K562 (cell line): ENCODE measurements around the gene GREB1. TPM values are rescaled to one million over a fixed set of nuclear protein-coding genes. Genes with fewer than 3 reads are reported as not detected.

Experiments used
- ATAC-seq: fragments of 200-7000 bp; cut with Tn5 transposase; 3 replicates; pipeline ENCODE4 v1.9.1; 2020; ENCODE audit warnings: moderate library complexity
- BruUV-seq: library from RNA; stranded (reverse); fragments of 400-500 nt; replicated peaks from 2 replicates; lab custom pipeline; 2021; lab: Mats Ljungman, UMichigan
- CTCF ChIA-PET: fragments of 300-600 bp; formaldehyde crosslinking; extraction: SDS; loops from one replicate; lab custom pipeline; 2021; ENCODE audit warnings: low intra/inter-chr PET ratio; lab: Yijun Ruan, JAX
- POLR2A ChIA-PET: fragments of 300-600, 350-650 bp; sonication (Branson Sonifier 250); formaldehyde crosslinking; extraction: SDS; loops from one replicate; lab custom pipeline; 2021; ENCODE audit warnings: antibody characterized with exemption, inconsistent platforms; lab: Yijun Ruan, JAX
- DNase-seq, 4 experiments: peaks; one replicate each; pipeline versions ENCODE4 v3.0.0 to v3.0.0-alpha.2; 2011 to 2018; ENCODE audit warnings: low spot score in 3 of 4, mixed read lengths in 3 of 4; ENCODE audit errors: extremely low read depth in 1 of 4
- FAIRE-seq: peaks from 2 replicates; lab custom pipeline; 2011; peaks lifted over from hg19 to GRCh38; lab: Jason Lieb, UNC
- H2AFZ ChIP-seq: 2 replicates; pipeline ENCODE4 v1.6.0; 2011; ENCODE audit warnings: low read depth, low read length, control low read depth, inconsistent platforms
- H3K27ac ChIP-seq: fragments of 200-600 bp; 3 replicates; pipeline ENCODE4 v1.8.0; 2011; ENCODE audit warnings: low read depth, mild to moderate bottlenecking, control low read depth, inconsistent platforms, low read length, moderate library complexity, mixed read lengths; ENCODE audit errors: extremely low read depth
- H3K27me3 ChIP-seq, 2 experiments: fragments of 300-600 bp in 1 of 2; 2 replicates in 1 of 2; 3 replicates in 1 of 2; pipeline versions ENCODE4 v1.6.0 to v1.8.0; 2011; ENCODE audit warnings: inconsistent platforms in 2 of 2, low read length in 2 of 2, mild to moderate bottlenecking in 1 of 2, mixed read lengths in 1 of 2, moderate library complexity in 1 of 2; ENCODE audit not compliant: control insufficient read depth in 2 of 2, insufficient read depth in 2 of 2
- H3K36me3 ChIP-seq: fragments of 300-600 bp; 3 replicates; pipeline ENCODE4 v1.8.0; 2011; ENCODE audit warnings: mild to moderate bottlenecking, low read length, inconsistent platforms; ENCODE audit not compliant: control insufficient read depth, insufficient read depth
- H3K4me1 ChIP-seq, 2 experiments: fragments of 200-600 bp in 1 of 2; replicated peaks in 1 of 2; 2 replicates in 1 of 2; 3 replicates in 1 of 2; pipeline versions ENCODE4 v1.5.1 to v1.8.0; 2011; ENCODE audit warnings: inconsistent platforms in 2 of 2, low read length in 2 of 2, mild to moderate bottlenecking in 1 of 2, mixed read lengths in 1 of 2, moderate library complexity in 1 of 2; ENCODE audit not compliant: control insufficient read depth in 2 of 2, insufficient read depth in 2 of 2
- H3K4me2 ChIP-seq: 2 replicates; pipeline ENCODE4 v1.6.1; 2011; ENCODE audit warnings: low read length, control low read depth, inconsistent platforms, mixed read lengths; ENCODE audit not compliant: insufficient read depth
- H3K4me3 ChIP-seq: fragments of 200-600 bp; sonication (generic), shearing (Covaris generic); 2 replicates; pipeline ENCODE4 v1.5.1; 2016; ENCODE audit warnings: control low read depth, inconsistent platforms
- H3K79me2 ChIP-seq: fragments of 200-600 bp; 3 replicates; pipeline ENCODE4 v1.8.0; 2011; ENCODE audit warnings: low read length, inconsistent platforms; ENCODE audit not compliant: control insufficient read depth, insufficient read depth
- H3K9ac ChIP-seq, 2 experiments: 2 replicates each; pipeline versions ENCODE4 v1.6.0 to v1.6.1; 2011; ENCODE audit warnings: low read depth in 2 of 2, low read length in 2 of 2, control low read depth in 1 of 2, inconsistent platforms in 1 of 2, mild to moderate bottlenecking in 1 of 2, mixed read lengths in 1 of 2; ENCODE audit not compliant: insufficient read depth in 1 of 2
- H3K9me1 ChIP-seq: one replicate; pipeline ENCODE4 v1.6.0; 2011; ENCODE audit warnings: inconsistent platforms, mild to moderate bottlenecking, low read length, moderate library complexity; ENCODE audit not compliant: control insufficient read depth, insufficient read depth
- H3K9me3 ChIP-seq: replicated peaks from 2 replicates; pipeline ENCODE4 v1.5.1; 2011; ENCODE audit warnings: low read depth, low read length, inconsistent platforms; ENCODE audit not compliant: control insufficient read depth, insufficient read depth
- H4K20me1 ChIP-seq: replicated peaks from 2 replicates; pipeline ENCODE4 v1.6.1; 2011; ENCODE audit warnings: low read length, inconsistent platforms, mixed read lengths; ENCODE audit not compliant: control insufficient read depth, insufficient read depth
- CC2D1A ChIP-seq: fragments of 450-650 bp; IDR thresholded peaks from 2 replicates; pipeline ENCODE4 v1.6.1; 2017; ENCODE audit warnings: mild to moderate bottlenecking
- E2F3 ChIP-seq: fragments of 250-450 bp; sonication (Bioruptor Pico); IDR thresholded peaks from 2 replicates; pipeline ENCODE4 v1.4.0; 2020; ENCODE audit warnings: mild to moderate bottlenecking
- RBM22 ChIP-seq: fragments of 200-400 bp; formaldehyde crosslinking; IDR thresholded peaks from 2 replicates; pipeline ENCODE4 v1.6.1; 2018; ENCODE audit warnings: low read length, low read depth; ENCODE audit not compliant: poor library complexity, severe bottlenecking
- TFAP4 ChIP-seq: sonication (generic); formaldehyde crosslinking; IDR thresholded peaks from 2 replicates; pipeline ENCODE4 v1.8.0; 2022; ENCODE audit warnings: missing genetic modification reagents, mild to moderate bottlenecking, moderate library complexity, borderline replicate concordance
- ZNF175 ChIP-seq: fragments of 200-800 bp; sonication (Bioruptor generic); IDR thresholded peaks from 2 replicates; pipeline ENCODE4 v1.6.1; 2016; ENCODE audit warnings: low read depth, mild to moderate bottlenecking, missing genetic modification characterization, missing compliant biosample characterization
- ZNF778 ChIP-seq: fragments of 450-650 bp; formaldehyde crosslinking; IDR thresholded peaks from 2 replicates; pipeline ENCODE4 v1.4.0; 2020; ENCODE audit warnings: mild to moderate bottlenecking, moderate library complexity
- WGBS: fragments of 100-300 bp; shearing (Covaris generic); methylation state at CpG from one replicate; pipeline ENCODE4 v1.1.6; 2016; ENCODE audit warnings: low coverage, mixed read lengths; ENCODE audit not compliant: insufficient coverage; ENCODE audit errors: missing lambda C conversion rate; 5-methylcytosine and 5-hydroxymethylcytosine counted together
- in situ Hi-C: fragments of 300-500 bp; cut with MboI; formaldehyde crosslinking; loops from 4 replicates; pipeline ENCODE4 v1.15.0; 2018; ENCODE audit warnings: inconsistent platforms, mixed read lengths
- intact Hi-C: fragments of 100-400 bp; cut with micrococcal nuclease; formaldehyde crosslinking; loops from 2 replicates; pipeline ENCODE4 v1.14.2; 2022
- polyA plus RNA-seq, 8 experiments: library from polyadenylated mRNA; depleted of rRNA in 4 of 8; stranded (reverse) in 5 of 8; unstranded in 3 of 8; fragments of >200 nt; fragmentation: Nextera tagmentation in 2 of 8; fragmentation: Illumina TruSeq in 1 of 8; extraction: Ambion mirVana in 2 of 8; extraction: Trizol in 1 of 8; gene quantifications; 2 replicates each; pipeline versions ENCODE4 v1.2.1 to v1.2.3, GENCODE V29; 2011 to 2014; ENCODE audit warnings: inconsistent platforms in 1 of 8, missing spikeins in 1 of 8
- total RNA-seq, 7 experiments: library from RNA; depleted of rRNA in 6 of 7; stranded (reverse); fragments of >200 nt in 6 of 7; fragmentation: Illumina TruSeq in 2 of 7; extraction: Trizol in 2 of 7; gene quantifications; 2 replicates each; pipeline versions ENCODE4 v1.2.1 to v1.2.3, GENCODE V29; 2011 to 2021; ENCODE audit warnings: low replicate concordance in 1 of 7
- TF ChIP-seq, protein P1 (sequence below): fragments of 450-650 bp; IDR thresholded peaks from 2 replicates; pipeline ENCODE4 v1.6.1; 2016; ENCODE audit warnings: mild to moderate bottlenecking
- TF ChIP-seq, protein P2 (sequence below): fragments of 450-650 bp; IDR thresholded peaks from 2 replicates; pipeline ENCODE4 v1.6.1; 2016

The GREB1 gene
- total and polyA plus RNA-seq, 9 of the 15 experiments (the other 6 are each of a cell fraction or from before 2014, with no cell fraction given): 0.04 to 0.86 (median 0.10) TPM; not detected in 1

DNA sequence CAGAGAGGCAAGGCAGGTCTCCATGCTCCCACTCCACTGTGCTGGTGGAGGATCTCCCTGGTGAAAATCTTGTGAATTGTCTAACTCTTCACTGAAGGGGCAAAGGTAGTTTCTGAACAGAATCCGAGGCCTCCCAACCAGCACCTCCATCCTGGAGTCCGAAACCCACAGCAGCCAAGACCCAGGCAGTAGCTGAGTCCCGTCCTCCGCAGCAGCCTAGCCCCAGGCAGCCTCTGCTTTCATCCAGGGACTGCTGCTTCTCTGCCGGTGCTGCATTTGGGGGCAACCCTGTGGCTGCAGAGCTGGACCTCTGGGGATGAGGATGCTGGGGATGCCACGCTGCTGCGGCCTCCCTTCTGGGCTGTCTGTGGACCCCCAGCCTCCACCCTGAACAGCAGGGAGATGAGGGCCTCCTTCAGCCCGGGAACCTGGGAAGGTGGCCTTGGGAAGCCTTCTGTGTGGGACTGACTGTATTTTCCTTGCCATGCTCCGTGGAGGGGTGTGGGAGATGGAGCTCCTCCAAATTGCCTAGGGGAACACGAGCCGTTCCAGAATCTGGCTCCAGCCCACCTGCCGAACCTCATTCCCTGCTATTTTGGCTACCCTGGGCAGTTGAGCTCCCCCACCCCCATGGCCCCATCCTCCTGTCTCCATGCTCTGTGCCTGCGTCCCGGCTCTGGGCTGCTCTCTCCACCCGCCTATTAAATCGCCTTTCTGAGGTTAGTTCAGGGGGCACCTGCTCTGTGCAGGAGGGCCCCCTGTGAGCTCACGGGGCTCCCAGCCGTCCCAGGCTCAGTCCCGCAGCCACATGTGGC lies 48.2 kb downstream of the GREB1 start:
- no peak overlapping the region for H3K4me3 ChIP-seq
- no peak overlapping the region for H3K4me2 ChIP-seq
- BruUV-seq: no TSS peak
- H3K9me3 ChIP-seq: no peaks in the 10 kb centered on the region
- FAIRE-seq (no peak), DNase-seq (no peak), ATAC-seq (no peak; the same call in 2 of the 3 replicates)
- peaks cover 5% of the 10 kb centered on the region for H4K20me1 ChIP-seq
- H3K27me3 ChIP-seq: peaks cover 23 to 86% of the 10 kb centered on the region in 2 experiments
- ChIA-PET POLR2A (interaction anchor here (0.7 to 1.5 kb wide), 2 partner anchors 20 to 784 kb away, joined by 3 to 5 read pairs; no protein-coding TSS in a partner anchor), CTCF (interaction anchor here (1.1 to 3.6 kb wide), 5 partner anchors 105 to 452 kb away, joined by 3 to 56 read pairs (median 7); a partner anchor contains a TSS)
- H3K9ac ChIP-seq: no peak overlapping the region
- H3K27ac ChIP-seq: no peak overlapping the region
- intact Hi-C loops (loop anchor here (1.0 to 10.0 kb wide), 2 partner anchors 104 to 357 kb away; no protein-coding TSS in a partner anchor), in situ Hi-C loops (loop anchor here (5.0 kb wide), 3 partner anchors 105 to 745 kb away; a partner anchor contains a TSS)
- peaks cover 8 to 12% of the 10 kb centered on the region in 2 experiments; a peak in 3 of 5 replicates for H3K4me1 ChIP-seq
- no peak overlapping the region for H2AFZ ChIP-seq
- no peaks in the 10 kb centered on the region; the same call in 2 of the 3 replicates for H3K36me3 ChIP-seq
- no peaks in the 10 kb centered on the region for H3K79me2 ChIP-seq
- TF ChIP-seq ZNF175 (CRISPR knock-in tag): no peak
- 6% methylated on average over 16 of the region's 19 CpGs for WGBS
- H3K9me1 ChIP-seq: no peaks in the 10 kb centered on the region

DNA sequence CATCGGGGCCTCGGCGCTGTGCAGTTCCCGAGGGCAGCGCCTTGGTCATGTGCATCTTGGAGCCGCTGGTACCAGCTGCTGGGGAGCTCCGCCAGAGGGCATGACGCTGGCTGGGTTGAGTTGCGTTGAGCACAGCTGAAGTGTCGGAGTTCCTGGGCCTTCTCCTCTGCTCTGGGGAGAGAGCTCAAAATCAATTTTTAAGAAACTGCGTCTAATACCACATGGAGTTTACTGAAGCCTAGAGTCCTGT lies 48.7 kb downstream of the GREB1 start:
- no TSS peak for BruUV-seq
- no peaks in the 10 kb centered on the region for H3K79me2 ChIP-seq
- H2AFZ ChIP-seq: no peak overlapping the region
- ChIA-PET CTCF (interaction anchor here (1.1 to 3.6 kb wide), 5 partner anchors 106 to 453 kb away, joined by 3 to 56 read pairs (median 7); a partner anchor contains a TSS), POLR2A (interaction anchor here (0.7 to 1.5 kb wide), 2 partner anchors 21 to 784 kb away, joined by 3 to 5 read pairs; no protein-coding TSS in a partner anchor)
- no peaks in the 10 kb centered on the region for H3K9me3 ChIP-seq
- H3K36me3 ChIP-seq: no peaks in the 10 kb centered on the region; the same call in 2 of the 3 replicates
- peaks cover 8 to 12% of the 10 kb centered on the region in 2 experiments; a peak in 3 of 5 replicates for H3K4me1 ChIP-seq
- no peak for DNase-seq
- H3K4me2 ChIP-seq: no peak overlapping the region
- peak; percentile 32; the same call in 2 of the 3 replicates for ATAC-seq
- no peaks in the 10 kb centered on the region for H3K9me1 ChIP-seq
- H3K9ac ChIP-seq: no peak overlapping the region
- in situ Hi-C loops (loop anchor here (5.0 kb wide), 3 partner anchors 105 to 745 kb away; a partner anchor contains a TSS), intact Hi-C loops (loop anchor here (1.0 to 10.0 kb wide), 2 partner anchors 104 to 358 kb away; no protein-coding TSS in a partner anchor)
- 27% methylated on average over 11 of the region's 11 CpGs for WGBS
- H3K4me3 ChIP-seq: no peak overlapping the region
- peaks cover 5% of the 10 kb centered on the region for H4K20me1 ChIP-seq
- H3K27ac ChIP-seq: no peak overlapping the region
- peaks cover 22 to 86% of the 10 kb centered on the region in 2 experiments for H3K27me3 ChIP-seq
- FAIRE-seq: no peak
- TF ChIP-seq TFAP4 (CRISPR knock-in tag): peak; percentile 27; the same call in 1 of the 2 replicates
- no peak for TF ChIP-seq E2F3 (CRISPR knock-in tag)
- TF ChIP-seq, protein P1, sequence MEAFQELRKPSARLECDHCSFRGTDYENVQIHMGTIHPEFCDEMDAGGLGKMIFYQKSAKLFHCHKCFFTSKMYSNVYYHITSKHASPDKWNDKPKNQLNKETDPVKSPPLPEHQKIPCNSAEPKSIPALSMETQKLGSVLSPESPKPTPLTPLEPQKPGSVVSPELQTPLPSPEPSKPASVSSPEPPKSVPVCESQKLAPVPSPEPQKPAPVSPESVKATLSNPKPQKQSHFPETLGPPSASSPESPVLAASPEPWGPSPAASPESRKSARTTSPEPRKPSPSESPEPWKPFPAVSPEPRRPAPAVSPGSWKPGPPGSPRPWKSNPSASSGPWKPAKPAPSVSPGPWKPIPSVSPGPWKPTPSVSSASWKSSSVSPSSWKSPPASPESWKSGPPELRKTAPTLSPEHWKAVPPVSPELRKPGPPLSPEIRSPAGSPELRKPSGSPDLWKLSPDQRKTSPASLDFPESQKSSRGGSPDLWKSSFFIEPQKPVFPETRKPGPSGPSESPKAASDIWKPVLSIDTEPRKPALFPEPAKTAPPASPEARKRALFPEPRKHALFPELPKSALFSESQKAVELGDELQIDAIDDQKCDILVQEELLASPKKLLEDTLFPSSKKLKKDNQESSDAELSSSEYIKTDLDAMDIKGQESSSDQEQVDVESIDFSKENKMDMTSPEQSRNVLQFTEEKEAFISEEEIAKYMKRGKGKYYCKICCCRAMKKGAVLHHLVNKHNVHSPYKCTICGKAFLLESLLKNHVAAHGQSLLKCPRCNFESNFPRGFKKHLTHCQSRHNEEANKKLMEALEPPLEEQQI: no peak
- no peak for TF ChIP-seq RBM22
- TF ChIP-seq, protein P2, sequence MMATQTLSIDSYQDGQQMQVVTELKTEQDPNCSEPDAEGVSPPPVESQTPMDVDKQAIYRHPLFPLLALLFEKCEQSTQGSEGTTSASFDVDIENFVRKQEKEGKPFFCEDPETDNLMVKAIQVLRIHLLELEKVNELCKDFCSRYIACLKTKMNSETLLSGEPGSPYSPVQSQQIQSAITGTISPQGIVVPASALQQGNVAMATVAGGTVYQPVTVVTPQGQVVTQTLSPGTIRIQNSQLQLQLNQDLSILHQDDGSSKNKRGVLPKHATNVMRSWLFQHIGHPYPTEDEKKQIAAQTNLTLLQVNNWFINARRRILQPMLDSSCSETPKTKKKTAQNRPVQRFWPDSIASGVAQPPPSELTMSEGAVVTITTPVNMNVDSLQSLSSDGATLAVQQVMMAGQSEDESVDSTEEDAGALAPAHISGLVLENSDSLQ: peak; percentile 88
- TF ChIP-seq CC2D1A: no peak
- no peak for TF ChIP-seq ZNF778 (CRISPR knock-in tag)
